GM18520 (cell line): ENCODE measurements around the gene SORL1.
"Not testable (repeated sequence)": the region's sequence is repeated elsewhere in the genome, so short reads cannot be mapped to it uniquely, and the experiment has no call there.

ENCODE experiments used
- ATAC-seq: cut with Tn5 transposase; IDR thresholded peaks from one replicate; pipeline ENCODE4 v1.9.1; 2021; ENCODE audit not compliant: unreplicated experiment

SORL1 gene

GRCh38 chr11:121615501-121615900, 163.4 kb downstream of the SORL1 start:
- no peak for ATAC-seq

DNA sequence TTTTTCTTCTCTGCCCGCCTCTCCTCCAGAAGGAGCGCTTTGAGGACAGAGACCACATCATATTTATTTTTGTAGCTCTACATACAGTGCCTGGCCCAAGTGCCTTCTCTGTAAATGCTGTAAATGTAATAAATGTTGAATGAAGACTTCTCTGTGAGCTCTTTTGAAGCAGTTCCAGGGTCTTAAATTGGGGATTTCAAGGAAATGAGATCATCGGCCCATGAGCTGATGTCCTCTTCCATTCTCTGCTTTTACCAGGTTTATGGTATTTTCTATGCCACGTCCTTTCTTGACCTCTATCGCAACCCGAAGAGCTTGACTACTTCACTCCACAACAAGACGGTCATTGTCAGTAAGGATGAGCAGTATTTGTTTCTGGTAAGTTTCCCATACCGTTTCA, 166.4 kb downstream of the SORL1 start:
- ATAC-seq, result no peak

DNA sequence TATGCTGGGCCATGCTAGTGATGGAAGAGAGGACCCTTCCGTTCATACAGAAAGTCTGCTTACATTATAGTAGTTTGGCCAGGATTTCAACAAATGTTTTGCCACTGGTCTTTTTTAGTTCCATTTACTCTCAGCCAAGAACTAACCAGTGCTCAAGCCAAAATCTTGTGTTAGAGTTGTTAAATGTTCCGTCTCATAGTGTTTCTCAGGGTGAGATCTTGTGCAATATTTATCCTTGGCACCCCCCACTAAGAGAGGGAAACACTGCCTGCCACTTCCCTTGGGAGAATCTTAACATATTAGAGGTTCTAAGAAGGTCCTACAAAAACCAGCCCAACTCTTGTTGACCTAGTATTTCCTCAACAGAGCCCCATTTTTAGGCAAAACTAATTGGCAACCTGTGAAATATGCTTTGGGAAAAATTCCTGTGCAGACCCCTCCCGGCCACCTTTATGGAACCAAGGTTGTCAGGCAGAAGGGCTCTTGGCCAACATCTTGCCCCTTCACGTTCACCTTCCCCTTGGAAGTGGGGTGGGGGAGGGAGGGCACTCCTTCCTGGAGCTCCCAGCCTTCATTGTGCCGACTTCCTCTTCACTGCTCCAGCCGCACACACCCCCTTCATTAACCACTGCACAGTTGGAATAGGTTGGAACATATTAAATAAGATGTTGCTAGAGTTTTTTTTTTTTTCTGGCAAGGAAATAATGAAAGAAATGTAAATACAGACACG, 173.8 kb downstream of the SORL1 start:
- no peak for ATAC-seq

GRCh38 chr11:121626507-121626875, 174.4 kb downstream of the SORL1 start:
- ATAC-seq, result no peak

DNA sequence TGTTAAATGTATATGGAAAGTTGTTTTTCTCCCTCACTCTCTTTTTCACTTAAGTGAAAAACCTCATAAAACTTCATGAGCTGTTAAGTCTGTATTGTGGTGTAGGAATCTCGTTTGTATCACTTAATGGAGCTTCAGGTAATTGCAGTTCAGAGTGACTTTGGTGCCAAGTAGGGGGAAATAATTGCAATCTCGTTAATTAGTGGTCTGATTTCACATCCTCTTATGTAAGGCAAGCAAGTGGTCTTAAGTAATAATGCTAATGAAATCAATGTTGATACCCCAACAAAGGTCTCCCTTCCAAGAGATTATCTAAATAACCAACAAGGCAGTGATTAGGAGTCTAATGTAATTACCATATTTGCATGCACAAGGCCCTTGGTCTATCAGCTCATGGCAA, 174.9 kb downstream of the SORL1 start:
- no peak for ATAC-seq

GRCh38 chr11:121630041-121630440, 177.9 kb downstream of the SORL1 start:
- ATAC-seq, result no peak

- ATAC-seq, result no peak
Measured at GRCh38 chr11:121631456-121631855, 179.3 kb downstream of the SORL1 start.

- no peak for ATAC-seq
Measured at GRCh38 chr11:121634273-121634672, 182.2 kb downstream of the SORL1 start.

DNA sequence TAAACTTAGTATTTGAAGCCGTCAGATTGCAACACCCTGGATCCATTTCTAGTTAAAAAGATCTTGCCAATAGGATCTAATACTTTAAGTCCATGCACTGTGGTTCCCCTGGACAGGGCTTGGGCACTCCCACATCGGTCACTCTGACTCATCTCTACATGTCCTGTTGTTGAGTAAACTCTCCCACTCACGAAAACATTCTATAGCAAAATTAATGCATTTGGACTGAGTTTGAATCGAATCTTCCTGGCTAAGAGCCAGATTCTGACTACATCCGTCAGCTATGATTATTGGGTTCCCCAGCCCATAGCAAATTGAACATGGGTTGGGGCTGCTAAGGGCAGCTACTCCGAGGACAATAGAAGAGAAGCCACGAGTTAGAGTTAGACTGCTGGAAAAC, 182.8 kb downstream of the SORL1 start:
- ATAC-seq, result no peak

DNA sequence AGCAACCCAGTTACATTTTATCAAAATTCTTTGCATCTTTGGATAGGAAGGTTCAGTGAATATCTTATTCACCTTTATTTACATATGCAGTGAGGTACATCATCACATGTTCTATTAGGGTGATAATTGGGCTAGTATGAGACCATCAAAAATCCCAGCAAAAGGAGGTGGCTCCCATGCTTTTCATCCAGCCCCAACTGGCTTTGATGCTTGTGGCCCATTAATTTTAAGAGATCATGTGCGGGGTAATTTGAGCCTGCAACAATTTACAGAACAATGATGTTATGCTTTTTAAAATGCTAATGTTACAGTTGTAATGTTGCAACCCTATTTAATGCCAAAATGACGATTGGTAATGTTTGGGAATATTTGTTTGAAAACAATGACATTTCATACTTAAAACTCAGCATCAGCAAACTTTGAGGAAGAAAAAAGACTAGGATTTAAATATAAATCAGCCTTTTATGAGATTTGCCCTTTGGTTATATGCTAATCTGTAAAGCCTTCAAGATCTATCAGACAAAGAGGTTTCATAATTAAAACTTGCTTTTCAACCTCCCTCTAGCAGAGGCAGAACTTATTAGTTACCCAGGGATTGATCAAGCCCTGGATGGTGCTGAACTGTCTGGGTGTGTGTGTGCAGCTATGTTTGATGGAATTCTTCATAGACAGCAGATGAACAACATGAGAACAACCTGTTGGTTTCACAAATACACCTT, 184.1 kb downstream of the SORL1 start:
- ATAC-seq, result no peak

- no peak for ATAC-seq
Measured at GRCh38 chr11:121636800-121637176, 184.7 kb downstream of the SORL1 start.

DNA sequence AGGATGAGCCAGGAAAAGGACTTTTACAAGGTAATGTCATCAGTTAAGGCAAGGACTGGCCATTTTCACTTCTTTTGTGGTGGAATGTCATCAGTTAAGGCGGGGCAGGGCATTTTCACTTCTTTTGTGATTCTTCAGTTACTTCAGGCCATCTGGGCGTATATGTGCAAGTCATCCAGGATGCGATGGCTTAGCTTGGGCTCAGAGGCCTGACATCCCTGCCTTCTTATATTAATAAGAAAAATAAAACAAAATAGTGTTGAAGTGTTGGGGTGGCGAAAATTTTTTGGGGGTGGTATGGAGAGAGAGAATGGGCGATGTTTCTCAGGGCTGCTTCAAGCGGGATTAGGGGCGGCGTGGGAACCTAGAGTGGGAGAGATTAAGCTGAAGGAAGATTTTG, 185.5 kb downstream of the SORL1 start:
- ATAC-seq, result not testable (repeated sequence)

DNA sequence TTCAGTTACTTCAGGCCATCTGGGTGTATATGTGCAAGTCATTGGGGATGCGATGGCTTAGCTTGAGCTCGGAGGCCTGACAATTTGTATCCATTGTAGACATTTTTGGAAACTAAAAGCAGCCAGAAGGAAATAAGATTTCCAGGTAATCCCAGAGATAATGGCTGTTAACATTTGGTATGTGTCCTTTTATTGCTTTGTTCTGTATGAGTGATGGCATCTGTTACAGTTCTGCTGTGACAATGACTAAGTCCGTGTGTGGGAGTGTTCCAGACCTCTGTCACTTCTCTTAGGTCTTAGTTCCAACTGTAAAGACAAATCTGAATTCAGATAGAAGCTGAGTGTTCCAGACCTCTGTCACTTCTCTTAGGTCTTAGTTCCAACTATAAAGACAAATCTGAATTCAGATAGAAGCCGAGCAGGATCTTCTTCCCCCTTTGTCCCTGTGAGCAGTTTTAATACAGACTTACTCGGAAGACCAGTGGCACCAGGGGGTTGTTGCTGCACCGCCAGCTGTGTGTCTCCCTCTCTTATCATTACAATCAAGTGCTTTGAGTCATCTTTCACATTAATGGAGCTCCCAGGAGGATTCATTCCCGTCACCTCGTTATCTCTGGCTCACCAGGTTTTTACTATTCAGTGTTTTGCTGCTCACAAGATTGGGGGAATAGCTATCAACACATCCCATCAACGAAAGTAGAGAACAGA, 191.5 kb downstream of the SORL1 start:
- no peak for ATAC-seq

DNA sequence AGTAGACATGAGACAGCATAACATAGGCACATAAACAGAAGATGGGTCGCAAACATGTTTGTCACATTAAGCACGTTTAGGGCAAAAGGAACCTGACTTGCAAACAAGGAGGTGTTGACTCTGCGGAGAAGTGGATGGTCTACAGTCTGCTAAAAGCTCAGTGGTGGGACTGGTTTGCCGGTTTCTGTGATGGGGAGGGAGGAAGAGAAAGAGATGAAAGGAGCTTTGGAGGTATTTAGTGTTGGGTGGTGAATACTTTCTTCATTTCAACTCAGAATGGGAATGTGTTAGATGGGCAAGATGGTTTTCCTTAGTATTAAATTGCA, 192.0 kb downstream of the SORL1 start:
- no peak for ATAC-seq

DNA sequence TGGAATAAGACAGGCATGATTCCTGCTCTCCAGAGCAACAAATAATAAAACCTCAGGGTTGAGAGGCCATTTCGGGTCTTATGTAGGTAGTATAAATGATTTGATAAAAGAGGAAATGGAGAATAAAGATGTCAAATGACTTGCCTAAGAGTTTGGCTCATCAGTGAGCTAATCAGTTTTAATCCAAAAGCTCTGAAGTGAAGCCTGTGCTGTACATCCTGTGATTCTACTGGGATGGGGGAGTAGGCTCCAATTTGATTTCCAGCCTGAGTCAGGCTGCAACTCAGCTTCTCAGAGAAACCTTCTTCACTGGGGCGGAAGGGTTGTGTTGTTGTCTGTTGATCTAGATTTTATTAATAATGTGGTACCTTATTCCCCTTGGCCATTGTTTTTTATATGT, 192.9 kb downstream of the SORL1 start:
- no peak for ATAC-seq

GRCh38 chr11:121645596-121645995, 193.5 kb downstream of the SORL1 start:
- ATAC-seq, result no peak

DNA sequence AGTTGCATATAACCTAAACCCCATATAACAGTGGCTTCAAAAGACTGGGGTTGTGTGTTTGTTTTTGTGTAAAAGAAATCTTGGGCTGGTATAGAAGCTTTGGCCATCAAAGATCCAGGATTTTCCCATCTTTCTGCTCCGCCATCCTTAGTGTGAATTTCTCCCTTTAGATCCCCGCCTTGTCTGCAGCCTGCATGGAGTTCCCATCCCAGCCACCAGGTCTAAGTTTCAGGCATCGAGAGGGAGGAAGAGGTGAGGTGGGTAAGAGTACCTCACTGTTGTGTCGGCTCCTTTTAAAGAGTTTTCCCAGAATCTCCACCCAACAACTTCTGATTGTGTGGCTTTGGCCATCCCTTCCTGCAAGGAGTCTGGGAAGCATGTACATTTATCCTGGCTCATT, 196.2 kb downstream of the SORL1 start:
- ATAC-seq, result no peak

DNA sequence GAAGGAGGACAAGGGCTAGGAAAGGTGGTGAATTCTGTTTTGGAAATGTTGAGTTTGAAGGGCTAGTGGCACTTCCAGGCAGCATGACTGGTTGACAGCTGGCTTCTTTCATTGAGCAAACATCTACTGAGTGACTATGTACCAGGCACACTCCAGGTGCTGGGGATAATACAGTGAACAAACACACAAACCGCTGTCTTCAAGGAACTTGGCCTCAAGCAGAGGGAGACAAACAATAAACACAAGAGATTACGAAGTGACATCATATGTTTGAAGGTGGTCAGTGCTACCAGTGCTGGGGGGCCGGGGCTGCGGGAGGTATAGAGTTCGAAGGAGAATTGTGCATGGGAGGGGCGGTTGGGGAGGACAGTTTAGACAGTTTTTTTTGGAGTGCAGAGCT, 197.7 kb downstream of the SORL1 start:
- no peak for ATAC-seq

DNA sequence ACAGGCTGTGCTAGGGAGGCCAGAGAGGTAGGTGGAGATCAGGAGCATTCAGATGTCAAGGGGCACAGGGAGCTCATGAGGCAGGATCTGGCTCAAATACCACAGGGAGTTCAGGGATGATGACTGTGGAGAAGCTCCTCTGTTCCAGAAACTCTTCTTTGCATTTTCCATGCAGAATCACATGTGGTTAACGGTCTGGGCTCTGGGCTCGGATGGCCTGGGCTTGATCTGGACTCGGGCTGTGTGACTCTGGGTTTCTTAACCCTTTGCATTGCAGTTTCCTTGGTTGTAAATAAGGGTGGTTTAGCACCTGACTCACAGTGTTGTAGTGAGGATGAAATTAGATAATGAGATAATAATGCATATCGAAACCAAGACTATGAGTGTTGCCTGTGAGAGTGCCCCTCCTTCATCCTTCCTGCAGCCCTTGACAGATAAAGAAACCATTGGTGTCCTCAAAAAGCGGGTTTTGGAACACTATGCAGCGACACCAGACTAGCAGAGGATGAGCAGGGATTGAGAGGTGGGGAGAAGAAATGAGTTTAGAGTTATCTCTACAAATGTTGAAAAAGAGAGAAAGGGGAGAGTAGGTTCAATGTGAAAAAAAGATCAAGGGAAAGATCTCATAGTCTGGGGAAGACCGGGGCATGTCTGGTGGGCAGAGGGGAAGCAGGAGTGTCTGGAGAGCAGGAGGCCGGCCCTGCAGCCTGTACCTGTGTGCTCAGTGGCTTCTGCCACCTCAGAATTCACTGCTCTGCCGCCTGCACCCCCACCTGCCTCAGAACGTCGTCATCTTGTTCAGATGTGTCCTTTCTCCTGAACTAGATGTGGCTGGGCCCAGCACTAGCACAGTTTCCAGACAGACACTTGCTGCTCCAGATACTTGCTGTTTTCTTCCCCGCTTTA, 198.5 kb downstream of the SORL1 start:
- ATAC-seq, result peak; percentile 48

- ATAC-seq, result no peak
Measured at GRCh38 chr11:121651257-121651605, 199.1 kb downstream of the SORL1 start.

DNA sequence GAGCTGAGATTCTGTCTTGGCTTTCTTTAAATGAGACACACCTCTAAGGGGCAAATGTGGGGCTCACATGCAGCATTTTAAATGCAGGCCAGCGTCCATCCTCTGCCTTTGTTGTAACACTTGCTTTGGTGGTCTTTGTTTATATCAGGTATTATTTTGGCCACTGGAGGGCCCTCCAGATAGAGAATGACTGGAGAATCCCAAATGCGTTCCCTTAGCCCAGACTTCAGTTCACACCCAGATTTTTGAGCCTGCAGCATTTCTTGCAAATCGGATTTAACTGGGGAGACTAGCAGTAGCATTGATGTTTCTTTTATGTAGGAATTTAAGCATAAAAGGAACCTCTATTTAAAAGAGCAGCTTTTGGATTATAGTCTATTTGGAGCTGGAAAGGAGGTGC, 200.9 kb downstream of the SORL1 start:
- no peak for ATAC-seq
